HEK293 (cell line): ENCODE measurements around the gene RHOB.

Experiments
- CTCF ChIA-PET: fragments of 350-600 bp; formaldehyde crosslinking; extraction: SDS; loops from one replicate; lab custom pipeline; 2021; ENCODE audit warnings: antibody characterized with exemption; lab: Yijun Ruan, JAX
- POLR2A ChIA-PET: fragments of 300-600 bp; formaldehyde crosslinking; extraction: SDS; loops from one replicate; lab custom pipeline; 2020; ENCODE audit warnings: antibody characterized with exemption, inconsistent platforms; lab: Yijun Ruan, JAX
- H3K27ac ChIP-seq: fragments of 200-500 bp; sonication (Bioruptor generic); 2 replicates; pipeline ENCODE4 v1.5.1; 2014; ENCODE audit warnings: low read depth, low read length, control low read depth, inconsistent platforms; ENCODE audit errors: extremely low read depth
- H3K36me3 ChIP-seq, 2 experiments: fragments of 200-500 bp in 1 of 2; sonication (Bioruptor generic) in 1 of 2; 1 replicate in 1 of 2; 2 replicates in 1 of 2; pipeline ENCODE4 v1.5.1; 2014 to 2017; ENCODE audit warnings: inconsistent platforms in 2 of 2, low read length in 2 of 2; ENCODE audit not compliant: control insufficient read depth in 2 of 2, insufficient read depth in 1 of 2
- H3K4me1 ChIP-seq: fragments of 200-500 bp; sonication (Bioruptor generic); 2 replicates; pipeline ENCODE4 v1.5.1; 2014; ENCODE audit warnings: mild to moderate bottlenecking, low read length, inconsistent platforms; ENCODE audit not compliant: control insufficient read depth, insufficient read depth
- H3K4me3 ChIP-seq: 2 replicates; pipeline ENCODE4 v1.5.1; 2011; ENCODE audit warnings: low read depth, mild to moderate bottlenecking, control low read depth, low read length, moderate library complexity
- H3K9me3 ChIP-seq: fragments of 200-500 bp; sonication (Bioruptor generic); 2 replicates; pipeline ENCODE4 v1.5.1; 2014; ENCODE audit warnings: low read depth, low read length, inconsistent platforms; ENCODE audit not compliant: control insufficient read depth, insufficient read depth
- OSR2 ChIP-seq: fragments of 450-650 bp; formaldehyde crosslinking; IDR thresholded peaks from 2 replicates; pipeline ENCODE4 v1.5.1; 2016; ENCODE audit warnings: missing biosample characterization, missing genetic modification characterization
- PRDM10 ChIP-seq: fragments of 450-650 bp; formaldehyde crosslinking; IDR thresholded peaks from 2 replicates; pipeline ENCODE4 v1.5.1; 2016; ENCODE audit warnings: missing biosample characterization, missing genetic modification characterization
- PRDM2 ChIP-seq: fragments of 450-650 bp; formaldehyde crosslinking; IDR thresholded peaks from 2 replicates; pipeline ENCODE4 v1.5.1; 2016; ENCODE audit warnings: missing biosample characterization, missing genetic modification characterization, borderline replicate concordance
- SETDB1 ChIP-seq: IDR thresholded peaks from one replicate; pipeline ENCODE4 v1.6.1; 2017; ENCODE audit warnings: mild to moderate bottlenecking, low read length, moderate library complexity, mixed read lengths; ENCODE audit not compliant: insufficient read length
- TRIM28 ChIP-seq: IDR thresholded peaks from 2 replicates; pipeline ENCODE4 v1.6.1; 2011; ENCODE audit warnings: low read length, control low read depth, borderline replicate concordance
- ZNF214 ChIP-seq: fragments of 450-650 bp; formaldehyde crosslinking; IDR thresholded peaks from 2 replicates; pipeline ENCODE4 v1.5.1; 2017; ENCODE audit warnings: missing biosample characterization, mild to moderate bottlenecking, missing genetic modification characterization, borderline replicate concordance
- ZNF266 ChIP-seq: fragments of 450-650 bp; formaldehyde crosslinking; IDR thresholded peaks from 2 replicates; pipeline ENCODE4 v1.5.1; 2016; ENCODE audit warnings: missing biosample characterization, missing genetic modification characterization, low read depth
- ZNF311 ChIP-seq: fragments of 450-650 bp; formaldehyde crosslinking; IDR thresholded peaks from 2 replicates; pipeline ENCODE4 v1.5.1; 2017; ENCODE audit warnings: missing biosample characterization, missing genetic modification characterization, borderline replicate concordance
- ZNF510 ChIP-seq: fragments of 450-650 bp; formaldehyde crosslinking; IDR thresholded peaks from 2 replicates; pipeline ENCODE4 v1.5.1; 2018; ENCODE audit warnings: mild to moderate bottlenecking, missing genetic modification characterization, missing biosample characterization; ENCODE audit not compliant: insufficient replicate concordance
- ZNF514 ChIP-seq: fragments of 450-650 bp; formaldehyde crosslinking; IDR thresholded peaks from 2 replicates; pipeline ENCODE4 v1.5.1; 2016; ENCODE audit warnings: missing biosample characterization, missing genetic modification characterization
- ZNF555 ChIP-seq: fragments of 450-650 bp; formaldehyde crosslinking; conservative IDR thresholded peaks from 2 replicates; pipeline ENCODE4 v1.5.1; 2017; ENCODE audit warnings: missing biosample characterization, mild to moderate bottlenecking, missing genetic modification characterization, inconsistent platforms
- ZXDB ChIP-seq: fragments of 450-650 bp; formaldehyde crosslinking; IDR thresholded peaks from 2 replicates; pipeline ENCODE4 v1.5.1; 2016; ENCODE audit warnings: missing biosample characterization, missing genetic modification characterization
- TF ChIP-seq, protein P1 (sequence below): fragments of 450-650 bp; formaldehyde crosslinking; IDR thresholded peaks from 2 replicates; pipeline ENCODE4 v1.5.1; 2016; ENCODE audit warnings: missing biosample characterization, missing genetic modification characterization
- TF ChIP-seq, protein P2 (sequence below): fragments of 450-650 bp; formaldehyde crosslinking; IDR thresholded peaks from 2 replicates; pipeline ENCODE4 v1.5.1; 2017; ENCODE audit warnings: missing biosample characterization, missing genetic modification characterization
- TF ChIP-seq, protein P3 (sequence below): fragments of 450-650 bp; formaldehyde crosslinking; IDR thresholded peaks from 2 replicates; pipeline ENCODE4 v1.5.1; 2017; ENCODE audit warnings: missing biosample characterization, missing genetic modification characterization
- TF ChIP-seq, protein P4 (sequence below): fragments of 450-650 bp; formaldehyde crosslinking; IDR thresholded peaks from 2 replicates; pipeline ENCODE4 v1.5.1; 2016; ENCODE audit warnings: missing biosample characterization, missing genetic modification characterization

Gene RHOB

GRCh38 chr2:20409039-20409438, 37.8 kb upstream of the RHOB start:
- H3K4me3 ChIP-seq: no peak overlapping the region
- POLR2A ChIA-PET: no interaction called here
- no peaks in the 10 kb centered on the region for H3K36me3 ChIP-seq
- H3K9me3 ChIP-seq: no peaks in the 10 kb centered on the region
- no peaks in the 10 kb centered on the region for H3K4me1 ChIP-seq
- no peak overlapping the region for H3K27ac ChIP-seq
- TF ChIP-seq TRIM28: peak; percentile 34; the same call in 1 of the 2 replicates
- no peak for TF ChIP-seq ZNF214
- TF ChIP-seq, protein P1, sequence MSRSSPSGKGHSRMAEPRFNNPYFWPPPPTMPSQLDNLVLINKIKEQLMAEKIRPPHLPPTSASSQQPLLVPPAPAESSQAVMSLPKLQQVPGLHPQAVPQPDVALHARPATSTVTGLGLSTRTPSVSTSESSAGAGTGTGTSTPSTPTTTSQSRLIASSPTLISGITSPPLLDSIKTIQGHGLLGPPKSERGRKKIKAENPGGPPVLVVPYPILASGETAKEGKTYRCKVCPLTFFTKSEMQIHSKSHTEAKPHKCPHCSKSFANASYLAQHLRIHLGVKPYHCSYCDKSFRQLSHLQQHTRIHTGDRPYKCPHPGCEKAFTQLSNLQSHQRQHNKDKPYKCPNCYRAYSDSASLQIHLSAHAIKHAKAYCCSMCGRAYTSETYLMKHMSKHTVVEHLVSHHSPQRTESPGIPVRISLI (tag by site-specific recombination): 0 out of 2 replicates have a peak, but pooled peaks have one; percentile 15
- TF ChIP-seq SETDB1: peak; percentile 99
- TF ChIP-seq OSR2 (tag by site-specific recombination): no peak
- no peak for TF ChIP-seq ZNF266 (tag by site-specific recombination)
- no peak for TF ChIP-seq ZNF514
- TF ChIP-seq ZXDB (tag by site-specific recombination): no peak
- TF ChIP-seq ZNF510 (tag by site-specific recombination): peak; percentile 38
- CTCF ChIA-PET: interaction anchor here (0.7 to 5.4 kb wide), 11 partner anchors 9 to 242 kb away, joined by 3 to 45 read pairs (median 5); partner anchors contain the start of gene HS1BP3

- H3K4me3 ChIP-seq: no peak overlapping the region
- H3K36me3 ChIP-seq: no peaks in the 10 kb centered on the region
- no peak overlapping the region for H3K27ac ChIP-seq
- CTCF ChIA-PET: interaction anchor here (0.6 to 5.4 kb wide), 24 partner anchors 8 to 276 kb away, joined by 3 to 48 read pairs (median 8); partner anchors contain the start of genes HS1BP3 and RHOB
- no peaks in the 10 kb centered on the region for H3K9me3 ChIP-seq
- POLR2A ChIA-PET: interaction anchor here (0.7 to 3.0 kb wide), 4 partner anchors 19 to 397 kb away, joined by 3 to 25 read pairs (median 6); partner anchors contain the start of gene RHOB
- H3K4me1 ChIP-seq: no peaks in the 10 kb centered on the region
- TF ChIP-seq ZNF510 (tag by site-specific recombination) (no peak), PRDM10 (tag by site-specific recombination) (no peak), ZNF311 (no peak), ZNF555 (tag by site-specific recombination) (no peak), PRDM2 (tag by site-specific recombination) (no peak)
- TF ChIP-seq, protein P2, sequence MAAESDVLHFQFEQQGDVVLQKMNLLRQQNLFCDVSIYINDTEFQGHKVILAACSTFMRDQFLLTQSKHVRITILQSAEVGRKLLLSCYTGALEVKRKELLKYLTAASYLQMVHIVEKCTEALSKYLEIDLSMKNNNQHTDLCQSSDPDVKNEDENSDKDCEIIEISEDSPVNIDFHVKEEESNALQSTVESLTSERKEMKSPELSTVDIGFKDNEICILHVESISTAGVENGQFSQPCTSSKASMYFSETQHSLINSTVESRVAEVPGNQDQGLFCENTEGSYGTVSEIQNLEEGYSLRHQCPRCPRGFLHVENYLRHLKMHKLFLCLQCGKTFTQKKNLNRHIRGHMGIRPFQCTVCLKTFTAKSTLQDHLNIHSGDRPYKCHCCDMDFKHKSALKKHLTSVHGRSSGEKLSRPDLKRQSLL (tag by site-specific recombination): no peak
- TF ChIP-seq, protein P3, sequence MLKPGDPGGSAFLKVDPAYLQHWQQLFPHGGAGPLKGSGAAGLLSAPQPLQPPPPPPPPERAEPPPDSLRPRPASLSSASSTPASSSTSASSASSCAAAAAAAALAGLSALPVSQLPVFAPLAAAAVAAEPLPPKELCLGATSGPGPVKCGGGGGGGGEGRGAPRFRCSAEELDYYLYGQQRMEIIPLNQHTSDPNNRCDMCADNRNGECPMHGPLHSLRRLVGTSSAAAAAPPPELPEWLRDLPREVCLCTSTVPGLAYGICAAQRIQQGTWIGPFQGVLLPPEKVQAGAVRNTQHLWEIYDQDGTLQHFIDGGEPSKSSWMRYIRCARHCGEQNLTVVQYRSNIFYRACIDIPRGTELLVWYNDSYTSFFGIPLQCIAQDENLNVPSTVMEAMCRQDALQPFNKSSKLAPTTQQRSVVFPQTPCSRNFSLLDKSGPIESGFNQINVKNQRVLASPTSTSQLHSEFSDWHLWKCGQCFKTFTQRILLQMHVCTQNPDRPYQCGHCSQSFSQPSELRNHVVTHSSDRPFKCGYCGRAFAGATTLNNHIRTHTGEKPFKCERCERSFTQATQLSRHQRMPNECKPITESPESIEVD: no peak
- TF ChIP-seq, protein P4, sequence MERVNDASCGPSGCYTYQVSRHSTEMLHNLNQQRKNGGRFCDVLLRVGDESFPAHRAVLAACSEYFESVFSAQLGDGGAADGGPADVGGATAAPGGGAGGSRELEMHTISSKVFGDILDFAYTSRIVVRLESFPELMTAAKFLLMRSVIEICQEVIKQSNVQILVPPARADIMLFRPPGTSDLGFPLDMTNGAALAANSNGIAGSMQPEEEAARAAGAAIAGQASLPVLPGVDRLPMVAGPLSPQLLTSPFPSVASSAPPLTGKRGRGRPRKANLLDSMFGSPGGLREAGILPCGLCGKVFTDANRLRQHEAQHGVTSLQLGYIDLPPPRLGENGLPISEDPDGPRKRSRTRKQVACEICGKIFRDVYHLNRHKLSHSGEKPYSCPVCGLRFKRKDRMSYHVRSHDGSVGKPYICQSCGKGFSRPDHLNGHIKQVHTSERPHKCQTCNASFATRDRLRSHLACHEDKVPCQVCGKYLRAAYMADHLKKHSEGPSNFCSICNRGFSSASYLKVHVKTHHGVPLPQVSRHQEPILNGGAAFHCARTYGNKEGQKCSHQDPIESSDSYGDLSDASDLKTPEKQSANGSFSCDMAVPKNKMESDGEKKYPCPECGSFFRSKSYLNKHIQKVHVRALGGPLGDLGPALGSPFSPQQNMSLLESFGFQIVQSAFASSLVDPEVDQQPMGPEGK: no peak
These were observed 36.2 kb upstream of the RHOB start for GRCh38 chr2:20410556-20411277.
